GM23248 (cell line): ENCODE measurements around the gene NIT1. TPM values are rescaled to one million over a fixed set of nuclear protein-coding genes. Genes with fewer than 3 reads are reported as not detected.

Experiments
- DNase-seq: peaks from one replicate; pipeline ENCODE4 v3.0.0-alpha.2; 2015
- H2AFZ ChIP-seq: fragments of 200-600 bp; sonication (generic); 2 replicates; pipeline ENCODE4 v1.6.1; 2016; ENCODE audit warnings: antibody characterized with exemption
- H3F3A ChIP-seq: fragments of 200-600 bp; sonication (generic); 2 replicates; pipeline ENCODE4 v1.6.1; 2016; ENCODE audit warnings: mild to moderate bottlenecking, antibody characterized with exemption, mixed run types; ENCODE audit not compliant: insufficient read depth
- H3K27ac ChIP-seq: fragments of 200-600 bp; sonication (generic); 2 replicates; pipeline ENCODE4 v1.5.1; 2016; ENCODE audit warnings: mild to moderate bottlenecking
- H3K27me3 ChIP-seq: fragments of 200-600 bp; sonication (generic); replicated peaks from 2 replicates; pipeline ENCODE4 v1.6.1; 2016; ENCODE audit warnings: mild to moderate bottlenecking; ENCODE audit not compliant: insufficient read depth
- H3K36me3 ChIP-seq: fragments of 200-600 bp; sonication (generic); 2 replicates; pipeline ENCODE4 v1.6.1; 2016; ENCODE audit warnings: low read depth, mild to moderate bottlenecking
- H3K4me1 ChIP-seq: fragments of 200-600 bp; sonication (generic); 2 replicates; pipeline ENCODE4 v1.6.1; 2016; ENCODE audit warnings: mild to moderate bottlenecking; ENCODE audit not compliant: insufficient read depth
- H3K4me2 ChIP-seq: fragments of 200-600 bp; sonication (generic); one replicate; pipeline ENCODE4 v1.6.1; 2016; ENCODE audit warnings: mild to moderate bottlenecking; ENCODE audit not compliant: unreplicated experiment
- H3K4me3 ChIP-seq: fragments of 200-600 bp; sonication (generic); 2 replicates; pipeline ENCODE4 v1.5.1; 2016; ENCODE audit warnings: mild to moderate bottlenecking
- H3K79me2 ChIP-seq: fragments of 200-600 bp; sonication (generic); 2 replicates; pipeline ENCODE4 v1.6.1; 2016; ENCODE audit warnings: mild to moderate bottlenecking; ENCODE audit not compliant: insufficient read depth
- H3K9ac ChIP-seq: fragments of 200-600 bp; sonication (generic); 2 replicates; pipeline ENCODE4 v1.6.1; 2016; ENCODE audit warnings: mild to moderate bottlenecking
- H3K9me2 ChIP-seq: fragments of 200-600 bp; sonication (generic); 2 replicates; pipeline ENCODE4 v1.6.1; 2016; ENCODE audit warnings: mixed run types, mild to moderate bottlenecking, moderate library complexity; ENCODE audit not compliant: insufficient read depth
- H3K9me3 ChIP-seq: fragments of 200-600 bp; sonication (generic); one replicate; pipeline ENCODE4 v1.6.1; 2017; ENCODE audit warnings: low read depth
- H4K20me1 ChIP-seq: fragments of 200-600 bp; sonication (generic); 2 replicates; pipeline ENCODE4 v1.6.0; 2016; ENCODE audit not compliant: insufficient read depth
- EZH2 ChIP-seq: fragments of 200-600 bp; sonication (generic); IDR thresholded peaks from 2 replicates; pipeline ENCODE4 v1.6.1; 2018; ENCODE audit warnings: antibody characterized with exemption, mild to moderate bottlenecking; ENCODE audit not compliant: insufficient read depth, poor library complexity, severe bottlenecking
- EZH2phosphoT487 ChIP-seq: fragments of 200-600 bp; sonication (generic); IDR thresholded peaks from 2 replicates; pipeline ENCODE4 v1.6.1; 2018; ENCODE audit warnings: antibody characterized with exemption, moderate library complexity, mild to moderate bottlenecking, low read depth; ENCODE audit not compliant: insufficient read depth
- WGBS, 2 experiments: methylation state at CpG; one replicate each; pipeline ENCODE4 v1.1.6; 2015 to 2017; ENCODE audit warnings: low lambda C conversion rate in 2 of 2, low coverage in 1 of 2; ENCODE audit errors: missing lambda C conversion rate in 2 of 2; 5-methylcytosine and 5-hydroxymethylcytosine counted together
- in situ Hi-C: fragments of 300-500 bp; cut with MboI; formaldehyde crosslinking; loops from 2 replicates; pipeline ENCODE4 v1.15.0; 2020
- polyA plus RNA-seq: library from polyadenylated mRNA; unstranded; fragments of >200 nt; fragmentation: Nextera tagmentation; extraction: Ambion mirVana; gene quantifications from 2 replicates; pipeline ENCODE4 v1.2.1, GENCODE V29; 2016
- total RNA-seq: library from RNA; depleted of rRNA; stranded (reverse); fragments of >200 nt; shearing (Covaris generic); gene quantifications from 2 replicates; pipeline ENCODE4 v1.2.3, GENCODE V29; 2014

NIT1 gene
- total and polyA plus RNA-seq, 2 experiments from 2014 or later, result 24.3 to 30.9 TPM

- TF ChIP-seq EZH2 (no peak), EZH2phosphoT487 (no peak)
- Histone ChIP-seq H3K4me1 (peaks cover 9% of the 10 kb centered on the region), H3K9me3 (no peaks in the 10 kb centered on the region), H3K9me2 (no peaks in the 10 kb centered on the region), H3K27ac (no peak overlapping the region), H2AFZ (no peak overlapping the region), H3K27me3 (no peaks in the 10 kb centered on the region), H3F3A (peaks cover 31% of the 10 kb centered on the region), H3K36me3 (no peaks in the 10 kb centered on the region; the same call in 1 of the 2 replicates), H3K9ac (0 out of 2 replicates have a peak overlapping the region, but pooled peaks have one; percentile 16), H3K79me2 (peaks cover 15% of the 10 kb centered on the region), H4K20me1 (no peaks in the 10 kb centered on the region), H3K4me2 (no peak overlapping the region), H3K4me3 (no peak overlapping the region)
- no peak for DNase-seq
- WGBS, 2 experiments, result 89 to 91% methylated on average over 10 of the region's 10 CpGs
- in situ Hi-C loops, result no loop called here
Measured at GRCh38 chr1:161162806-161163205, 44.9 kb downstream of the NIT1 start.

- H4K20me1 ChIP-seq, result no peaks in the 10 kb centered on the region
- H3F3A ChIP-seq, result peaks cover 21% of the 10 kb centered on the region
- H3K79me2 ChIP-seq, result peaks cover 15% of the 10 kb centered on the region
- 84 to 87% methylated on average over 5 of the region's 5 CpGs for WGBS, 2 experiments
- no peak overlapping the region for H3K9ac ChIP-seq
- in situ Hi-C loops, result no loop called here
- H3K27ac ChIP-seq, result no peak overlapping the region
- H3K36me3 ChIP-seq, result no peaks in the 10 kb centered on the region
- H3K4me3 ChIP-seq, result no peak overlapping the region
- DNase-seq, result no peak
- H3K4me2 ChIP-seq, result no peak overlapping the region
- no peaks in the 10 kb centered on the region for H3K9me2 ChIP-seq
- TF ChIP-seq EZH2 (no peak), EZH2phosphoT487 (no peak)
- H3K4me1 ChIP-seq, result peaks cover 9% of the 10 kb centered on the region
- H3K9me3 ChIP-seq, result no peaks in the 10 kb centered on the region
- H2AFZ ChIP-seq, result no peak overlapping the region
- no peaks in the 10 kb centered on the region for H3K27me3 ChIP-seq
Measured at GRCh38 chr1:161163793-161164192, 45.9 kb downstream of the NIT1 start.

GRCh38 chr1:161164901-161165610 lies 47.2 kb downstream of the NIT1 start:
- no peak overlapping the region for H2AFZ ChIP-seq
- peaks cover 9% of the 10 kb centered on the region for H3K4me1 ChIP-seq
- peaks cover 20% of the 10 kb centered on the region for H3F3A ChIP-seq
- H3K9me2 ChIP-seq, result no peaks in the 10 kb centered on the region
- H3K9me3 ChIP-seq, result no peaks in the 10 kb centered on the region
- 58 to 59% methylated on average over 14 of the region's 14 CpGs for WGBS, 2 experiments
- H3K4me2 ChIP-seq, result peak overlapping the region; percentile 85
- H3K4me3 ChIP-seq, result peak overlapping the region; percentile 79
- in situ Hi-C loops, result no loop called here
- peak overlapping the region; percentile 96 for H3K9ac ChIP-seq
- H3K27me3 ChIP-seq, result no peaks in the 10 kb centered on the region
- DNase-seq, result no peak
- peak overlapping the region; percentile 99 for H3K27ac ChIP-seq
- no peaks in the 10 kb centered on the region for H3K36me3 ChIP-seq
- no peaks in the 10 kb centered on the region for H4K20me1 ChIP-seq
- peaks cover 9% of the 10 kb centered on the region for H3K79me2 ChIP-seq
- TF ChIP-seq EZH2phosphoT487 (no peak), EZH2 (no peak)

- 1% methylated on average over 46 to 53 of the region's 54 CpGs for WGBS, 2 experiments
- in situ Hi-C loops, result no loop called here
- Histone ChIP-seq H3K9me3 (no peaks in the 10 kb centered on the region), H3F3A (peaks cover 20% of the 10 kb centered on the region), H3K36me3 (peaks cover 7% of the 10 kb centered on the region), H3K9ac (peak within 1 kb of the TSS; percentile 96), H3K79me2 (peaks cover 1% of the 10 kb centered on the region; the same call in 1 of the 2 replicates), H3K4me2 (peak within 1 kb of the TSS; percentile 85), H4K20me1 (no peaks in the 10 kb centered on the region), H3K9me2 (no peaks in the 10 kb centered on the region), H3K27me3 (no peaks in the 10 kb centered on the region), H3K4me3 (peak within 1 kb of the TSS; percentile 79), H2AFZ (peak within 1 kb of the TSS; percentile 72), H3K4me1 (peaks cover 6% of the 10 kb centered on the region), H3K27ac (peak within 1 kb of the TSS; percentile 99)
- TF ChIP-seq EZH2 (no peak), EZH2phosphoT487 (no peak)
- peak; percentile 99 for DNase-seq
Measured at GRCh38 chr1:161165742-161166668, 48.1 kb downstream of the NIT1 start, which contains the start of gene PPOX. Gene PPOX (plus strand): TSS chr1:161166426. CDS start chr1:161166848, 422 bp downstream.
